Measurements from ENCODE around the gene B4GALT5. TPM values are rescaled to one million over a fixed set of nuclear protein-coding genes. Genes with fewer than 3 reads are reported as not detected.

B4GALT5 gene
- polyA plus RNA-seq, 4 donors: 43.9 to 49.4 (median 47.7) TPM

DNA sequence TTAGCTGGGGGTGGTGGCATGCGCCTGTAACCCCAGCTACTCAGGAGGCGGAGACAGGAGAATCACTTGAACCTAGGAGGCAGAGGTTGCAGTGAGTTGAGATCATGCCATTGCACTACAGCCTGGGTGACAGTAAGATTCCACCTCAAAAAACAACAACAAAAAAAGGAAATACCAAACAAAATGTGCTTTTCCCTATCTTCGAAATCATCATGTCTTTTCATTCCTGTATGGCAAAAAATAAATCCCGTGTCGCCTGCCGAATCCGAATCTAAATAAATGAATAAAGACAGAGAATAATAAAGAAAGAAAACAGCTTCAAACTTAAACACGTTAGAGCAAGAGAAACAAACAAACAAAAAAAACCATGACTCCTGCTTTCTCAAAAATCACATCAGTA lies 11.8 kb downstream of the B4GALT5 start:
- no peak for DNase-seq (ENCODE audit: low read depth in 4 of 4, low spot score in 2 of 4)

DNA sequence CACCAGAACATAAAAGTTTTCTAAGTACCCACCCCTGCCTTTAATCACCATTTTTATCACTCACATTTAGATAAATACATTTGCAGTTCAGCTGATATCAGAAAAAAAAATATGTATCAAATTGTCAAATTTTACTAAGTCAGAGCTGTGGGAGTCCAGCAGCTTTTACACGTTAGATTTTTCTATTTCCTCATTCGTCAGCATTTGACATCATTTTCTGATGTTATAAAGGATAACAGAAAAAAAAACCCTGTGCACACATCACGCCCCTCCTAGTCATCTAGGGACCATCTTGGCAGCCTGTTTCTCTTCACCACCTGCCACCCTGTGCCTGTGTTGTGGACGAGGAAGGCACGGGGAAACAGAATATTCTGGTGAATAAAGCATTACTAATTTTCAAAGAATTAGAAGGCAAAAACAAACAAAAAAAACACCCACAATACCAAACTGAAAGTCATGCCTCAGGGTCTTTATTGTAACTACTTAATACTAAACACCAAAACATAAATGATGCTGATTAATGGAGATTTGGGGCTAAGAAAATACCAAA lies 12.4 kb downstream of the B4GALT5 start:
- DNase-seq (ENCODE audit: low read depth in 4 of 4, low spot score in 2 of 4): no peak

DNA sequence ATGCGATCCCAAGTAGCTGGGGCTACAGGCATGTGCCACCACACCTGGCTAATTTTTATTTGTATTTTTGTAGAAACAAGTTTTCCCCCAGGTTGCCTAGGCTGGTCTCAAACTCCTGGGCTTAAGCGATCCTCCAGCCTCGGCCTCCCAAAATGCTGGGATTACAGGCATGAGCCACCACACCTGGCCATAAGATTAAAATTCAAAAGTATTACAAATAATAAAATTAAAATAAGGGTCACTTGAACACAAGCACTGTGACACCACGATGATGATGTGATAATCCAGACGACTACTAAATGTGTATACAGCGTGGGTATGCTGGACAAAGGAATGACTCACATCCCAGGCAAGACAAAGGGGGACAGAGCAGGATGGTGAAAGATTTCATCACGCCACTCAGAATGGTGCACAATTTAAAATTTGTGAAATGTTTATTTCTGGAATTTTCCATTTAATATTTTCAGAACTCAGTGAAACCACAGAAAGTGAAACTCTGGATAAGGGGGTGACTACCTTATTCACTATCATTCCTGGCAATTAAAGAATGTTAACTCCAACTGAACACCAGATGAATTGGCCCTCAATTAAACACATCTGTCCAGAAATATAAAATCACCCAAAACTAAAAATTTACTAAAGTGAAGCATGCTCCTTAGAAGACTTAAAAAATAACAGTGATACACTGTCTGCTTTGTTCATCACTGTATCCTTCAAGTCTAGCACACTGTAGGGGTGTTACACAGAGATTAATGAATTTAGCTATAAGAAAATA lies 13.1 kb downstream of the B4GALT5 start:
- DNase-seq (ENCODE audit: low read depth in 4 of 4, low spot score in 2 of 4): no peak

DNA sequence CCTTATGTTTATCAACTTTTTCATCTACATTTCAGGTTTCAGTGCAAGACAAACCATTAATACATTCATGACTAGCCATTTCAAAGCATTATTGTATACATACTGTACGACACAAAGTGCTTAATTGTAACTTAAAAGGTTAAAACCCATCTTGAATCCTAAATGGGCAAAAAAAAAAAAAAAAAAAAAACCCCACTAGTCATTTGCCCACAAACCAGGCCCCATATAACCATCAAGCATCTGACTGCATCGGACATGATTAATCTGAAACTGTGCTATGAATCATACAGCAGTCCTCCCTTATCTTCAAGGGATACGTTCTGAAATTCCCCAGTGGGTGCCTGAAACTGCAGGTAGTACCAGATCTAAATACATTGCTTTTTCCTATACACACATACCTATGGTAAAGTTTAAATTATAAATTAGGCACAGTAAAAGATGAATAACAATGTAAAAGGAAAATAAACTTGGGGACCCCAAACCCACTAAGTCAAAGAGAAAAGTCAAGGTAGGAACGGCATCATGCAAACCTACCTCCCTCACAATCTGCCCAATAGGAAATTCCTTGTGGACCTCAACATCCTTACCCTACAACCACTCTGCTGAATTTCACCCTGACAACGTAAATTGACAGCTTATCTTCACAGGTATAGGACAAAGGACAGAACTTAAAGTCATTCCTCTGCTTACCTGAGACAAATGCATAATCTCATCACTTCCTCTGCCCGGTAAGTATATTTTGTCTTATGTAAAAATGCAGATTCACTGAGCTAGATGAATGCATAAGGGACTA lies 14.3 kb downstream of the B4GALT5 start:
- DNase-seq (ENCODE audit: low read depth in 4 of 4, low spot score in 2 of 4): no peak

DNA sequence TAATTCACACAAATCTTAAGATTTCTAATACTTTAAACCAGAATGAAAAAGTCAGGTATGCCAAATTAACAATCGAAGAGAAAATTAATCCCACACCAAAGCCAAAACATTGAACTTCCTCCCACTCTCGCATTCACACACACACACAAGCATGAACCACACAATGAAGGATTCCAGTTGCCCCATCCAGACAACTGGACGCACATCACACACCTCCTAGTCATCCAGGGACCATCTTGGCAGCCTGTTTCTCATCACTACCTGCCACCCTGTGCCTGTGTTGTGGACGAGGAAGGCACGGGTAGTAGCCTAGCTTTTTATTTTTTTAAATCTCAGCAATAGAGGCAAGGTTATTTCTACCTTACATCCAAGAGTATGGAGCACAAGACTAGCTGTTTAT lies 15.2 kb downstream of the B4GALT5 start:
- no peak for DNase-seq (ENCODE audit: low read depth in 4 of 4, low spot score in 2 of 4)

DNA sequence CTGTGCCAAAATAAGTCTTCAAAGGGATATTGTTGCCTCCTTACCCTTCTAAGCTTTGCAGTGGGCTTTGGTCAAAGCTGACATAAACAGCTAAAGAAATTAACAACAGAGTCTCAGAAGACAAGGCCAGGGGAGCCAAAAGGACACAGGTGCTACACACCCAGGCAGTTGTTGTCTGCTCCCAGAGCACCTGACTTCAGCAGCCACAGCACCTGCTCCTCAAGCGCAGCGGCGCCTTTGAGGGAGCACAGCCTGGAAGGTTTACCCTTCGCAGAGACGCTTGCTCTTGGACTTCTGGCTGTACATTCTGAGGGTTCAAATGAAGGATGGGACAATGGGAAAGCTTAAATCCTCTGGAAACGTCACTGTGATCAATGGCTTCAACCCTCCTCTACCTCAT lies 16.6 kb downstream of the B4GALT5 start:
- DNase-seq (ENCODE audit: low read depth in 4 of 4, low spot score in 2 of 4): no peak

DNA sequence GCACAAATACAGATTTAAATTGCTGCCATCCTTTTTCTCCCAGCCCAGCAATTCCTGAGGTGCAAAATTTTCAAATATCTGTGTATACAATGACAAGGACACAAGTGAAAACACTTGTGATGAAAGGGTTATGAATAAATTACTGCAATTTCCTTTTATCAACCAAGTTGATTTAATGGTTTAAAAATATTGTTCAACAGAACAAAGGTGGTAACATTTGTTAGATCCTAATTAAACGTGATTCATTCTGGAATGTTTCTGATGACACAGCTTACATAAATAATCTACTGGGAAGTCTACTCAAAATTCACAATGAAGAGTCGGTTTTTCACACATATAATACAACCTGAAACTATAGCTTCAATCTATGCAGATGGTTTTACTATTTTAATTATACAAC lies 17.1 kb downstream of the B4GALT5 start:
- no peak for DNase-seq (ENCODE audit: low read depth in 4 of 4, low spot score in 2 of 4)

DNA sequence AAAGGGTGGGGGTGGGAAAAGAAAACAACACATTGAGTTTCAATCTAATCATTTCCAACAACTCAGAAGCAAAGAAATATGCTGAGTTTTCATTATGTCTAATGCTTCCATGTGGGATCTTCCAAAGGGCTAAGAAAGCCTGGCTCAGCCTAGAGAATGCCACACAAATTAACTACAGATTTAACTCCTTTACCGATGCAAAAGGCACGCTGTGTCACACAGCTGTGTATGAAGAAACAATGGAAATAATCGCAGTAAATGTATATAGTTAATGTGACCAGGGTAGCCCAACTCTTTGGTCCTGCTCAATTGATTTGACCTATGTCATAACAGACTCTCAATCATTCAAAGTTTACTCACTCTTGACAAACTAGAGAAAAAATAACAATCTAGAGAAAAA lies 17.8 kb downstream of the B4GALT5 start:
- DNase-seq (ENCODE audit: low read depth in 4 of 4, low spot score in 2 of 4): no peak

DNA sequence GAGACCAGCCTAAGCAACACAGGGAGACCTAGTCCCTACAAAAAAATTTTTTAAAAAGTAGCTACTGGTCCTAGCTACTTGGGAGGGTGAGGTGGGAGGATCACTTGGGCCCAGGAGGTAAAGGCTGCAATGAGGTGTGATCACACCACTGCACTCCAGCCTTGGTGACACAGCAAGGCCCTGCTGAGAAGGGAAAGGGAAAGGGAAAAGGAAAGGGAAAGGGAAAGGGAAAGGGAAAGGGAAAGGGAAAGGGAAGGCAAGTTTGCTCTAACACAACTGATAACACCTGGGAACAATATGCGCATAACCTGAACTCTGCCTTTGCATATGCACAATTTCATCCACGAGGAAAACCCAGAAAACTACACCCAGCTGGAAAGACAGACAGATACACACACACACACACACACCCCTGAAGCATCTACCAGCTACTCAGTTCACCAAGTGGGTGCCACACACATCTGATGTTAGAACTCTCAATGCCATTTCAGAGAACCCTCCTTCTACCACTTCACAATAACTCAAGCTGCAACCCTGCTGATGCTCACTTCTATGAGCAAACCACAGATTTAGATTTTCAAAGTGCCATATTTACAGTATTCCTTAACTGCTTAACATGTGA lies 19.1 kb downstream of the B4GALT5 start:
- no peak for DNase-seq (ENCODE audit: low read depth in 4 of 4, low spot score in 2 of 4)

DNA sequence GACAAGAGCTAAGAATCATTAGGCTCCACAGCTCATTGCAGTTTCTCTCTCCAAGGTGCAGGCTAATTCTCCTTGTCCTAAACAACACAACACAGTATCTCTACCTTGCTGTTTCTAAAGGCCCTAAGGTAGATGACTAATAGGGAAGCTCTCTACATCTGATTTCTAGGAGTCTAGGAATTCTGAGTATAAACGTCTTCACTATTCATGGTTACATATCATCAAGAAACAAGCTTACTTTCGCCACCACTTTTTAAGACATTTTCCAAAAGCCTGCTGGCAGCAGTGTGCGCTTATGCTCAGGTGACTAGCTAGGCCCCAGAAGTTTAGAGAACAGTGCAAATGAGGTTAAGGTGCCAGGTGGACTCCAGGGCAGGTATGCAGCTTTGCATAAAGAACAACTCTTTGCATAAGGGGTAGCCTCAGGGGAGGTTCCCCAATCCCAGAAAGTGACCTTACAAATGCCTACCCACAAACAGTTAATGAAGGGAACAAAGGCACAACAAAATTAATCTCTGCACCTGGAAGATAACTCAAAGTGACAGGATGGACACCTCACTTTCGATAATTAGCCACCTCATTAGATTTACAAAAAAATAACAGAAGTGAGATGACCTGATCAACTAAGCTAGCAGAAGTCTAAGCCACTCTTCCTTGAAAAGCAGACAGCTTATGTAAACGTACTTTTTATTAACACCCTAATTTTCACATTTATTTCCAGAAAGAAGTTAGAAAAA lies 20.1 kb downstream of the B4GALT5 start:
- DNase-seq (ENCODE audit: low read depth in 4 of 4, low spot score in 2 of 4): no peak

DNA sequence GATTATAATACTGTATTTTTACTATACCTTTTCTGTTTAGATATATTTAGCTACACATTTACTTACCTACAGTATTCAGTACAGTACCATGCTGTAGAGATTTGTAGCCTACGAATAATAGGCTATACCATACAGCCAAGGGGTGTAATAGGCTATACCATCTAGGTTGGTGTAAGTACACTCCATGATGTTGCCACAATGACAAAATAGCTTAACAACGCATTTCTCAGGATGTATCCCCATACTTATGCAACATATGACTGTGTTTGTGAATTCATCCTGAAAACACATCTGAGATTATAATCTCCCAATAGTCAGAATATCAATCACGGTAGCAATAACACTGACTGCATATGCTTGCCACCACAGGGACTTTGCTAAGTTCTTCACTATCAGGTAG lies 20.7 kb downstream of the B4GALT5 start:
- DNase-seq (ENCODE audit: low read depth in 4 of 4, low spot score in 2 of 4): no peak

DNA sequence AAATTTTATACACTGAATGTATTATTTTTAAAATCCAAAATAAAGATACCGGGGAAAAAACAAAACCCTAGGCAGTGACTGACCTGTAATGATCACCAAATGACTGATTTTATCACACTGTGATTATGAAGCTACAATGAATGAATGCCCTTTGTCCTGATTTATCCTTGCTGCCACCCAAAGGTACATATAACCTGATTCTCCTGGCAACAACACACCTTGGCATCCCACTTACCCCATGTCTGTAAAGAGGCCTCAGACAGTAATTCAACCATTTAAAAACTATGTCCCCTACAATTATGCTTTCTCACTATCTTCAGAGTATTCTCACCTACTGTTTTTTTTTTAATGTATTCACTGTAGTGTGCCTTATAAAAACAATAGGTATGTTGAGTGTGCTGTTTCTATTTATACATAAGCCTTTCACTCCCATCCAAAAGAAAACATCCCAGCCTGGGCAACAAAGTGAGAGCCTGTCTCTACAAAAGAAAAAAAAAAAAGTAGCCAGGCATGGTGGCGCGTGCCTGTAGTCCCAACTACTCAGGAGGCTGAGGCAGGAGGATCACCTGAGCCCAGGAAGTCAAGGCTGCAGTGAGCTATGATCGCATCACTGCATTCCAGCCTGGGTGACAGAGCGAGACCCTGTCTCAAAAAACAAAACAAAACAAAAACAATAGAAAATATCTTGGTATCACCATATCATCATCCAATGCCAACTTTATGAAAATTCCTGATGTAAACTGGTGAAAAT lies 21.7 kb downstream of the B4GALT5 start:
- no peak for DNase-seq (ENCODE audit: low read depth in 4 of 4, low spot score in 2 of 4)

DNA sequence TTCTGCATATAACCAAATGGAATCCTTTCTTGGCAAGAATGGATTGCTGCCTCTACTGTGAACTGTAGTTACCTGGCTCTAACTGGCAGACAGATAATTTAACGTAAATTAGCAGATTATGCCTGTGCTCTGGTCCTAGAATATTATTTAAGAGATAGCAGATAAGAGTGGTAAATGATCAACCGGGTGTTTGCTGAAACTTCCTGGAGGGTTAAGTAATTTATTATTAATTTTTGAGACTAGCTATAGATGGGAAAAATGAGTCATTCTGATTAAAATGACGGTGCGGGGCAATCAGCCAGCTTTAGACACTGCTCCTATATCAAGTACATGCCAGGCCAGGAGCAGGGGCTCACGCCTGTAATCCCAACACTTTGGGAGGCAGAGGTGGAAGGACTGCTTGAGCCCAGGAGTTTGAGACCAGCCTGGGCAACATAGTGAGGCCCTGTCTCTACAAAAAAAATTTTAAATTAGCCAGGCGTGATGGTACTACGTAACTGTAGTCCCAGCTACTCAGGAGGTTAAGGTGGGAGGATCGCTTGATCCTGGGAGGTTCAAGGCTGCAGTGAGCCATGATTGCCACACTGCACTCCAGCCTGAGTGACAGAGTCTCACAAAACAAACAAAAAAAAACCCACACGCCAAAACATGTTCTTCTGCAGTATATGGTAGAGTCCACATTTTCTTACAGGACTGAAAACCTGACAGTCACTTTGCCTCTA lies 22.6 kb downstream of the B4GALT5 start:
- no peak for DNase-seq (ENCODE audit: low read depth in 4 of 4, low spot score in 2 of 4)

DNA sequence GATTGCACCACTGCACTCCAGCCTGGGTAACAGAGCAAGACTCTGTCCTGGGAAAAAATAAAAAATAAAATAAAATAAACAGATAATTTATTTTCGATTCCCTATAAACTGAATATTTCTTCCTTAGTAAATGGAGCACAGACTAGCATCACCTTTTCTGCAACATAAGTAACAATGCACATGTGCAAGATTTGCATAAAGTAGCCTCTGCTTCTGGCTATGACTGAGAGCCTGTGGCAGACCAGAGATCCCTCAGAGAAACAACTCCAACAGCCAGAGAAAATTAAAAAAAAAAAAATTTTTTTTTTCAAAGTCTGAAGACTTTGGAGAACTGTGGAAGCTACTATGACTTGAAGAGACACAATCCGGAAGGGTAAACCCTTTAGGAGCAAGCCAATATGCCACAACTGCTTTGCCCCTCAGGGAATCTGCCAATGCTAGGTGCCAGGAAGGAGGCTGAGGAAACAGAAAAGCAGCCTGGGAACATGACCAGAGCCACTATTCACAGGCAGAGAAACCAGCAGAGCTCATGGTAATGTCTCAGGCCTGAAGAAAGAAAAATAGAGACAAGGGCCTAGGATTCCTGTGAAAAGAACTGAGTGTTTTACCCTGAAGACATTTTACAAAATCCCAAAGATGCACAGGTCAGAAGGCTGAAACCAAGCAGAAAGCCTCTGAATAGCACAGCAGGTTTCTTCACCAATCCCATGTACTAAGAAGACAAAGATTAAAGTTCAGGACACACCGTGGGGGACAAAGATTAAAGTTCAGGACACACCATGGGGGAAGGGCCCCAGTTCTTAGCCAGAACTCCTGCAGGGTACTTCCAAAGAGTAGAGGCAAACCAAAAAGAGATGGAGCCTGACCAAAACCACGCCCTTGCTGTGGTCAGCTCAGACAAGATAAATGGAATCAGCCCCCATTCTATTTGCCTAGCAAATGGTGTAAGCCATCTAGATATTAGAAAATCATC lies 25.8 kb downstream of the B4GALT5 start:
- no peak for DNase-seq (ENCODE audit: low read depth in 4 of 4, low spot score in 2 of 4)

DNA sequence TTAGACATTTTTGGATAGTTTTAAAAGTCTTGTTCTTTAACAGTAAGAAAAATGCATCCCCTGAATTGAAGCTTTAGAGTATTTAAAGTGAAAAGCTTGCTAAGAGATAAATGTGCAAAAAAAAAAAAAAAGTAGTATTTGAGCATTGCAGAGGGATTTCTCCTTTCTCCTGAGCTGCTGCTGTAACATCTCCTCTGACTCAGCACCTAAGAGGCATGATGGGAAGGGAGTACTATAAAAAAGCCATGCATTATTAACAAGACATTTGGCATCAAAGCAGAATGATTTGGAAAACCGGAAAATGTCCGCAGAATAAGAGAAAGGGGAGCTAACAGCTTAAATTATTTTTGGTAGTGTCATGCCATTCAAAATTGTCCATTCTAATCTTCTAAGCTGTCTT lies 27.9 kb downstream of the B4GALT5 start:
- no peak for DNase-seq (ENCODE audit: low read depth in 4 of 4, low spot score in 2 of 4)

DNA sequence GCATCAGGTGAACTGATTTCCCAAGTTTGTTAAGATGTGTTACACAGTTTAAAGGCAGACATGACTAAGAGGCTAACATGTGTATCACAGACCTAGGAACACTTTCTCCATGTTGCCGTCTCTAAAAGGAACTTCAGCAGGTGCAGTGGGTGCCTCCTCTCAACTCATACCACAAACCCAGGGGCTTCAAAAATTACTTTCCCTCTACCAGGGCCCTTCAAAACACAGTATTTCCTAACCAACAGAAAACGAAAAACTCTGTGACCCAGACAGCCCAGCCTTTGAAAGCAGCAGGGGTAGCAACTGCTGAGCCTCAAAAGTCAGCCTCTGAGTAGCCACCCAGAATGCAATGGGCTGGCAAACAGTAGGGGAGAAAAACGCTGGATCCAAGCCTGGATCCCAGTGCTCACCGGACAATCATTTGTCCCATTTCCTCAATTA lies 28.5 kb downstream of the B4GALT5 start:
- DNase-seq (ENCODE audit: low read depth in 4 of 4, low spot score in 2 of 4): no peak

DNA sequence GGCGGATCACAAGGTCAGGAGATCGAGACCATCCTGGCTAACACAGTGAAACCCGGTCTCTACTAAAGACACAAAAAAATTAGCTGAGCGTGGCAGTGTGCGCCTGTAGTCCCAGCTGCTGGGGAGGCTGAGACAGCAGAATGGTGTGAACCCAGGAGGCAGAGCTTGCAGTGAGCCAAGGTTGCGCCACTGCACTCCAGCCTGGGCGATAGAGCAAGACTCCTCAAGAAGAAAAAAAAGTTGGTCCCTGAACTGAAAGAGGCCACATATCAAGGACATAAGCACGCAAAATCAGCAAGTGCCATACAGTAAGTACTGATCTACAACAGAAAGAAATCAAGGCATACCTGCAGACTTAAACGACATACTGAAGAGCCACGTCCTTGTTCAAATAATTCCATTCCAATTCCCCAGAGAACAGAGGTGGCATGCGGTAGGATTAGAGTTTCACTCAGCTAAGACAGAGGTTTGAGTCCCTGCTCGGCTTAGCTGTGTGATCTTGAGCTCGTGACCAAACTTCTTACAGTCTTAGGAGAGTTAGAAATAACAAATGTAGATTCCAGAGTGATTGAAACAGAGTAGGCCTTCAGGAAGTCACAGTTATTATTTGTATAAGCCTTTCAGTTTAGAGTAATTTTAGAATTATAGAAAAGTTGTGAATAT lies 29.2 kb downstream of the B4GALT5 start:
- DNase-seq (ENCODE audit: low read depth in 4 of 4, low spot score in 2 of 4): no peak

DNA sequence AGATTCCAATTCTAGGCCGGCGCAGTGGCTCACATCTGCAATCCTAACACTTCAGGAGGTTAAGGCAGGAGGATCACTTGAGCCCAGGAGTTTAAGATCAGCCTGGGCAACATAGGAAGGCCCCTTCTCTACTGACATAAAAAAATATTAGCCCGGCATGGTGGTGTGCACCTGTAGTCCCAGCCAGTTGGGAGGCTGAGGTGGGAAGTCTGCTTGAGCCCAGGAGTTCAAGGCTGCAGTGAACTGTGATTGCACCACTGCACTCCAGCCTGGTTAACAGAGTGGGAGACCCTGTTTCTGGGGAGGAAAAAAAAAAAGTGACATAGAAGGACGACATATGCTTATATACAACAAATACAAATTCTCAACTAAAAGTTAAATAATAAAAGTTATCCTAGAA lies 30.9 kb downstream of the B4GALT5 start:
- DNase-seq (ENCODE audit: low read depth in 4 of 4, low spot score in 2 of 4): no peak
